HEK293 (cell line): Measurements from ENCODE around the gene NEB.

ENCODE experiments used
- CTCF ChIA-PET: fragments of 350-600 bp; formaldehyde crosslinking; extraction: SDS; loops from one replicate; lab custom pipeline; 2021; ENCODE audit warnings: antibody characterized with exemption; lab: Yijun Ruan, JAX
- POLR2A ChIA-PET: fragments of 300-600 bp; formaldehyde crosslinking; extraction: SDS; loops from one replicate; lab custom pipeline; 2020; ENCODE audit warnings: antibody characterized with exemption, inconsistent platforms; lab: Yijun Ruan, JAX
- H3K27ac ChIP-seq: fragments of 200-500 bp; sonication (Bioruptor generic); 2 replicates; pipeline ENCODE4 v1.5.1; 2014; ENCODE audit warnings: low read depth, low read length, control low read depth, inconsistent platforms; ENCODE audit errors: extremely low read depth
- H3K36me3 ChIP-seq, 2 experiments: fragments of 200-500 bp in 1 of 2; sonication (Bioruptor generic) in 1 of 2; 1 replicate in 1 of 2; 2 replicates in 1 of 2; pipeline ENCODE4 v1.5.1; 2014 to 2017; ENCODE audit warnings: inconsistent platforms in 2 of 2, low read length in 2 of 2; ENCODE audit not compliant: control insufficient read depth in 2 of 2, insufficient read depth in 1 of 2
- H3K4me1 ChIP-seq: fragments of 200-500 bp; sonication (Bioruptor generic); 2 replicates; pipeline ENCODE4 v1.5.1; 2014; ENCODE audit warnings: mild to moderate bottlenecking, low read length, inconsistent platforms; ENCODE audit not compliant: control insufficient read depth, insufficient read depth
- H3K4me3 ChIP-seq: 2 replicates; pipeline ENCODE4 v1.5.1; 2011; ENCODE audit warnings: low read depth, mild to moderate bottlenecking, control low read depth, low read length, moderate library complexity
- H3K9me3 ChIP-seq: fragments of 200-500 bp; sonication (Bioruptor generic); 2 replicates; pipeline ENCODE4 v1.5.1; 2014; ENCODE audit warnings: low read depth, low read length, inconsistent platforms; ENCODE audit not compliant: control insufficient read depth, insufficient read depth
- FEZF1 ChIP-seq: fragments of 450-650 bp; formaldehyde crosslinking; IDR thresholded peaks from 2 replicates; pipeline ENCODE4 v1.5.1; 2016; ENCODE audit warnings: missing biosample characterization, missing genetic modification characterization
- GLIS1 ChIP-seq: fragments of 450-650 bp; formaldehyde crosslinking; IDR thresholded peaks from 2 replicates; pipeline ENCODE4 v1.5.1; 2016; ENCODE audit warnings: missing biosample characterization, missing genetic modification characterization
- HOXD13 ChIP-seq: sonication (generic); formaldehyde crosslinking; IDR thresholded peaks from 2 replicates; pipeline ENCODE4 v1.8.0; 2022; ENCODE audit warnings: missing genetic modification reagents, borderline replicate concordance
- KLF1 ChIP-seq: fragments of 450-650 bp; formaldehyde crosslinking; IDR thresholded peaks from 2 replicates; pipeline ENCODE4 v1.5.1; 2016; ENCODE audit warnings: missing biosample characterization, missing genetic modification characterization
- KLF16 ChIP-seq: fragments of 450-650 bp; formaldehyde crosslinking; IDR thresholded peaks from 2 replicates; pipeline ENCODE4 v1.5.1; 2017; ENCODE audit warnings: missing biosample characterization, missing genetic modification characterization
- MYNN ChIP-seq: fragments of 450-650 bp; formaldehyde crosslinking; IDR thresholded peaks from 2 replicates; pipeline ENCODE4 v1.5.1; 2016; ENCODE audit warnings: missing biosample characterization, missing genetic modification characterization, borderline replicate concordance
- TCF7L2 ChIP-seq: IDR thresholded peaks from 2 replicates; pipeline ENCODE4 v1.6.1; 2011; ENCODE audit warnings: low read depth, mild to moderate bottlenecking, inconsistent platforms, low read length, moderate library complexity, borderline replicate concordance
- ZBTB20 ChIP-seq: fragments of 450-650 bp; formaldehyde crosslinking; IDR thresholded peaks from 2 replicates; pipeline ENCODE4 v1.5.1; 2016; ENCODE audit warnings: missing biosample characterization, missing genetic modification characterization
- ZBTB48 ChIP-seq: fragments of 450-650 bp; formaldehyde crosslinking; IDR thresholded peaks from 2 replicates; pipeline ENCODE4 v1.5.1; 2016; ENCODE audit warnings: missing biosample characterization, missing genetic modification characterization
- ZBTB8A ChIP-seq: fragments of 450-650 bp; formaldehyde crosslinking; IDR thresholded peaks from 2 replicates; pipeline ENCODE4 v1.5.1; 2016; ENCODE audit warnings: missing biosample characterization, missing genetic modification characterization
- ZFP41 ChIP-seq: fragments of 450-650 bp; formaldehyde crosslinking; IDR thresholded peaks from 2 replicates; pipeline ENCODE4 v1.5.1; 2016; ENCODE audit warnings: missing biosample characterization, missing genetic modification characterization, borderline replicate concordance
- ZFP69B ChIP-seq: fragments of 450-650 bp; formaldehyde crosslinking; IDR thresholded peaks from 2 replicates; pipeline ENCODE4 v1.5.1; 2016; ENCODE audit warnings: missing biosample characterization, missing genetic modification characterization
- ZNF157 ChIP-seq: fragments of 450-650 bp; formaldehyde crosslinking; IDR thresholded peaks from 2 replicates; pipeline ENCODE4 v1.5.1; 2016; ENCODE audit warnings: missing biosample characterization, missing genetic modification characterization
- ZNF266 ChIP-seq: fragments of 450-650 bp; formaldehyde crosslinking; IDR thresholded peaks from 2 replicates; pipeline ENCODE4 v1.5.1; 2016; ENCODE audit warnings: missing biosample characterization, missing genetic modification characterization, low read depth
- ZNF341 ChIP-seq: fragments of 450-650 bp; formaldehyde crosslinking; IDR thresholded peaks from 2 replicates; pipeline ENCODE4; 2016; ENCODE audit warnings: low read depth, missing biosample characterization, missing genetic modification characterization
- ZNF558 ChIP-seq: fragments of 450-650 bp; formaldehyde crosslinking; IDR thresholded peaks from 2 replicates; pipeline ENCODE4 v1.5.1; 2016; ENCODE audit warnings: missing biosample characterization, missing genetic modification characterization
- ZSCAN23 ChIP-seq: fragments of 450-650 bp; formaldehyde crosslinking; IDR thresholded peaks from 2 replicates; pipeline ENCODE4 v1.5.1; 2016; ENCODE audit warnings: missing biosample characterization, missing genetic modification characterization
- TF ChIP-seq, protein P1 (sequence below): fragments of 450-650 bp; formaldehyde crosslinking; IDR thresholded peaks from 2 replicates; pipeline ENCODE4 v1.5.1; 2016; ENCODE audit warnings: missing biosample characterization, missing genetic modification characterization
- TF ChIP-seq, protein P2 (sequence below): fragments of 450-650 bp; formaldehyde crosslinking; IDR thresholded peaks from 2 replicates; pipeline ENCODE4 v1.5.1; 2016; ENCODE audit warnings: missing biosample characterization, missing genetic modification characterization
- TF ChIP-seq, protein P3 (sequence below): fragments of 450-650 bp; formaldehyde crosslinking; IDR thresholded peaks from 2 replicates; pipeline ENCODE4 v1.5.1; 2016; ENCODE audit warnings: missing biosample characterization, missing genetic modification characterization
- TF ChIP-seq, protein P4 (sequence below): fragments of 450-650 bp; formaldehyde crosslinking; IDR thresholded peaks from 2 replicates; pipeline ENCODE4 v1.5.1; 2017; ENCODE audit warnings: missing biosample characterization, missing genetic modification characterization
- TF ChIP-seq, protein P5 (sequence below): fragments of 450-650 bp; formaldehyde crosslinking; conservative IDR thresholded peaks from 2 replicates; pipeline ENCODE4 v1.5.1; 2016; ENCODE audit warnings: low read depth, missing biosample characterization, missing genetic modification characterization
- TF ChIP-seq, protein P6 (sequence below): fragments of 450-650 bp; formaldehyde crosslinking; IDR thresholded peaks from 2 replicates; pipeline ENCODE4 v1.5.1; 2016; ENCODE audit warnings: missing biosample characterization, missing genetic modification characterization

Gene NEB

DNA sequence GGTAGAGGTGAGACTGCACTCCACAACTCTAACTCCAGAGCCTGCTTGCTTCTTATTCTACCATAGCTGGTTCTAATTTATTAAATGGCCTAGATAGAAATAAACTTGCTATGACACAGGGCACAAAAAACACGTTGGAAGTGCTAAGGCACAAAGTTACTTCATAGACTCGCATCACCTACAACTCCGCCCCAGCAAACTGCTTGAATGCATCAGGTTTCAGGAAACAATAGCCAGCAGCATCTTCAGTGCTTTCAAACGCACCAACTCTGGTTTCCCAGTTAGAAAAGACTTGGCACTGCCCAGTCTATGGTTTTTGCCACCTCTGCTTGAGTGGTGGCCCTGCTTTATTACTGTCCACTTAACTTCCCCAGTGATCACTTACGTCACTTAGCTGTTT is 182.0 kb downstream of the NEB start (continued):
- TF ChIP-seq, protein P1, sequence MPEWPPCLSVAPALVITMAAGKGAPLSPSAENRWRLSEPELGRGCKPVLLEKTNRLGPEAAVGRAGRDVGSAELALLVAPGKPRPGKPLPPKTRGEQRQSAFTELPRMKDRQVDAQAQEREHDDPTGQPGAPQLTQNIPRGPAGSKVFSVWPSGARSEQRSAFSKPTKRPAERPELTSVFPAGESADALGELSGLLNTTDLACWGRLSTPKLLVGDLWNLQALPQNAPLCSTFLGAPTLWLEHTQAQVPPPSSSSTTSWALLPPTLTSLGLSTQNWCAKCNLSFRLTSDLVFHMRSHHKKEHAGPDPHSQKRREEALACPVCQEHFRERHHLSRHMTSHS (tag by site-specific recombination): no peak
- no peak for TF ChIP-seq ZBTB8A

DNA sequence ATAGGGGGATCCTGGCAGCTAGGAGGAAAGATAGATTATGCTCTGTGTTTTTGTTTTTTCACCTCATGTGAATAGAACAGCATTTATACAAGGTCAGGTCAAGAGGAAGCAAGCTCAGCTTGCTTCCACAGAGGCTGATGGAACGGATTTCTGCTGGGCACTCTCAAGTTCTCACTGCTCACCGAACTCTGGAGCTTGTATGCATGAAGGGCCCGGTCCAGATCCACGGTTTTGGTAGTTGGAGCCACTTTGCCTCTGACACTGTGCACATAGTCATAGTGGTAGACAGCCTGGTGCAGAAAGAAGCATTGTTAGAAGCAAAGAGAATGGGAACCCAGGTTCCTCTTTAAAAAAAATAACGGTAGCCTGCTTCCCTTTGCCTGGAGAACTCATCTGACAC is 182.7 kb downstream of the NEB start:
- CTCF ChIA-PET: no interaction called here
- no peaks in the 10 kb centered on the region for H3K4me1 ChIP-seq
- POLR2A ChIA-PET: no interaction called here
- H3K9me3 ChIP-seq: no peaks in the 10 kb centered on the region
- no peaks in the 10 kb centered on the region for H3K36me3 ChIP-seq
- TF ChIP-seq KLF1: no peak
- TF ChIP-seq ZSCAN23: no peak
- TF ChIP-seq, protein P2, sequence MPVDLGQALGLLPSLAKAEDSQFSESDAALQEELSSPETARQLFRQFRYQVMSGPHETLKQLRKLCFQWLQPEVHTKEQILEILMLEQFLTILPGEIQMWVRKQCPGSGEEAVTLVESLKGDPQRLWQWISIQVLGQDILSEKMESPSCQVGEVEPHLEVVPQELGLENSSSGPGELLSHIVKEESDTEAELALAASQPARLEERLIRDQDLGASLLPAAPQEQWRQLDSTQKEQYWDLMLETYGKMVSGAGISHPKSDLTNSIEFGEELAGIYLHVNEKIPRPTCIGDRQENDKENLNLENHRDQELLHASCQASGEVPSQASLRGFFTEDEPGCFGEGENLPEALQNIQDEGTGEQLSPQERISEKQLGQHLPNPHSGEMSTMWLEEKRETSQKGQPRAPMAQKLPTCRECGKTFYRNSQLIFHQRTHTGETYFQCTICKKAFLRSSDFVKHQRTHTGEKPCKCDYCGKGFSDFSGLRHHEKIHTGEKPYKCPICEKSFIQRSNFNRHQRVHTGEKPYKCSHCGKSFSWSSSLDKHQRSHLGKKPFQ: no peak
- no peak for TF ChIP-seq ZFP41 (tag by site-specific recombination)
- TF ChIP-seq ZBTB48: no peak
- TF ChIP-seq, protein P3, sequence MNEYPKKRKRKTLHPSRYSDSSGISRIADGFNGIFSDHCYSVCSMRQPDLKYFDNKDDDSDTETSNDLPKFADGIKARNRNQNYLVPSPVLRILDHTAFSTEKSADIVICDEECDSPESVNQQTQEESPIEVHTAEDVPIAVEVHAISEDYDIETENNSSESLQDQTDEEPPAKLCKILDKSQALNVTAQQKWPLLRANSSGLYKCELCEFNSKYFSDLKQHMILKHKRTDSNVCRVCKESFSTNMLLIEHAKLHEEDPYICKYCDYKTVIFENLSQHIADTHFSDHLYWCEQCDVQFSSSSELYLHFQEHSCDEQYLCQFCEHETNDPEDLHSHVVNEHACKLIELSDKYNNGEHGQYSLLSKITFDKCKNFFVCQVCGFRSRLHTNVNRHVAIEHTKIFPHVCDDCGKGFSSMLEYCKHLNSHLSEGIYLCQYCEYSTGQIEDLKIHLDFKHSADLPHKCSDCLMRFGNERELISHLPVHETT (tag by site-specific recombination): no peak
- TF ChIP-seq ZNF266: no peak
- no peak for TF ChIP-seq ZFP69B
- TF ChIP-seq, protein P1 (tag by site-specific recombination): no peak
- no peak overlapping the region for H3K27ac ChIP-seq
- H3K4me3 ChIP-seq: no peak overlapping the region

DNA sequence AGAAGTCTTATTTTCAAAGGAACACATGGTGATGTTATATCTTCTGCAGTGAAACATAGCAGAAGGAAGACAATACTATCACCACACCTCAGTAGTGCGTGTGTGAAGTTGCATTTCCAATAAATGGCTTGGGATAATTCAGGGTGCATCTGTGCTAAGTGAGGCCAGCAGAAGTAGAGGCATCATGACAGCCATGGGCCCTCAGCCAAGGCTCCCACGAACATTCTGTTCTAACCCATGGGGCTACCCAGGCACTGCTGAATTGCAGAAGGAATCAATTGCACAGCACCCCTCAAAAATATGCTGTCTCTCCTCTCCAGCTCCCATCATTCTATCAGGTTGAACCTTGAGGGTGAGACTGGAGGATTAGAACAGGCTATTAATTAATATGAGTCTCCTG is 185.1 kb downstream of the NEB start:
- Histone ChIP-seq H3K4me1 (no peaks in the 10 kb centered on the region), H3K27ac (no peak overlapping the region), H3K9me3 (no peaks in the 10 kb centered on the region), H3K36me3 (no peaks in the 10 kb centered on the region), H3K4me3 (no peak overlapping the region)
- ChIA-PET CTCF (no interaction called here), POLR2A (no interaction called here)
- TF ChIP-seq, protein P4, sequence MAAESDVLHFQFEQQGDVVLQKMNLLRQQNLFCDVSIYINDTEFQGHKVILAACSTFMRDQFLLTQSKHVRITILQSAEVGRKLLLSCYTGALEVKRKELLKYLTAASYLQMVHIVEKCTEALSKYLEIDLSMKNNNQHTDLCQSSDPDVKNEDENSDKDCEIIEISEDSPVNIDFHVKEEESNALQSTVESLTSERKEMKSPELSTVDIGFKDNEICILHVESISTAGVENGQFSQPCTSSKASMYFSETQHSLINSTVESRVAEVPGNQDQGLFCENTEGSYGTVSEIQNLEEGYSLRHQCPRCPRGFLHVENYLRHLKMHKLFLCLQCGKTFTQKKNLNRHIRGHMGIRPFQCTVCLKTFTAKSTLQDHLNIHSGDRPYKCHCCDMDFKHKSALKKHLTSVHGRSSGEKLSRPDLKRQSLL (tag by site-specific recombination): no peak
- TF ChIP-seq ZNF157 (tag by site-specific recombination): no peak
- no peak for TF ChIP-seq GLIS1
- TF ChIP-seq FEZF1 (tag by site-specific recombination): no peak
- TF ChIP-seq, protein P5, sequence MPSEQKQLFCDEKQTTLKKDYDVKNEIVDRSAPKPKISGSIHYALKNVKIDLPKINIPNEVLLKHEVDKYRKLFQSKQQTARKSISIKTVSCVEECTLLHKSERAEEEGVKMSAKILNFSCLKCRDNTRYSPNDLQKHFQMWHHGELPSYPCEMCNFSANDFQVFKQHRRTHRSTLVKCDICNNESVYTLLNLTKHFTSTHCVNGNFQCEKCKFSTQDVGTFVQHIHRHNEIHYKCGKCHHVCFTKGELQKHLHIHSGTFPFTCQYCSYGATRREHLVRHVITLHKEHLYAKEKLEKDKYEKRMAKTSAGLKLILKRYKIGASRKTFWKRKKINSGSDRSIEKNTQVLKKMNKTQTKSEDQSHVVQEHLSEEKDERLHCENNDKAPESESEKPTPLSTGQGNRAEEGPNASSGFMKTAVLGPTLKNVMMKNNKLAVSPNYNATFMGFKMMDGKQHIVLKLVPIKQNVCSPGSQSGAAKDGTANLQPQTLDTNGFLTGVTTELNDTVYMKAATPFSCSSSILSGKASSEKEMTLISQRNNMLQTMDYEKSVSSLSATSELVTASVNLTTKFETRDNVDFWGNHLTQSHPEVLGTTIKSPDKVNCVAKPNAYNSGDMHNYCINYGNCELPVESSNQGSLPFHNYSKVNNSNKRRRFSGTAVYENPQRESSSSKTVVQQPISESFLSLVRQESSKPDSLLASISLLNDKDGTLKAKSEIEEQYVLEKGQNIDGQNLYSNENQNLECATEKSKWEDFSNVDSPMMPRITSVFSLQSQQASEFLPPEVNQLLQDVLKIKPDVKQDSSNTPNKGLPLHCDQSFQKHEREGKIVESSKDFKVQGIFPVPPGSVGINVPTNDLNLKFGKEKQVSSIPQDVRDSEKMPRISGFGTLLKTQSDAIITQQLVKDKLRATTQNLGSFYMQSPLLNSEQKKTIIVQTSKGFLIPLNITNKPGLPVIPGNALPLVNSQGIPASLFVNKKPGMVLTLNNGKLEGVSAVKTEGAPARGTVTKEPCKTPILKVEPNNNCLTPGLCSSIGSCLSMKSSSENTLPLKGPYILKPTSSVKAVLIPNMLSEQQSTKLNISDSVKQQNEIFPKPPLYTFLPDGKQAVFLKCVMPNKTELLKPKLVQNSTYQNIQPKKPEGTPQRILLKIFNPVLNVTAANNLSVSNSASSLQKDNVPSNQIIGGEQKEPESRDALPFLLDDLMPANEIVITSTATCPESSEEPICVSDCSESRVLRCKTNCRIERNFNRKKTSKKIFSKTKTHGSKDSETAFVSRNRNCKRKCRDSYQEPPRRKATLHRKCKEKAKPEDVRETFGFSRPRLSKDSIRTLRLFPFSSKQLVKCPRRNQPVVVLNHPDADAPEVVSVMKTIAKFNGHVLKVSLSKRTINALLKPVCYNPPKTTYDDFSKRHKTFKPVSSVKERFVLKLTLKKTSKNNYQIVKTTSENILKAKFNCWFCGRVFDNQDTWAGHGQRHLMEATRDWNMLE: no peak
- TF ChIP-seq KLF1: no peak
- TF ChIP-seq MYNN (tag by site-specific recombination): no peak
- no peak for TF ChIP-seq KLF16
- no peak for TF ChIP-seq ZNF558
- TF ChIP-seq, protein P6, sequence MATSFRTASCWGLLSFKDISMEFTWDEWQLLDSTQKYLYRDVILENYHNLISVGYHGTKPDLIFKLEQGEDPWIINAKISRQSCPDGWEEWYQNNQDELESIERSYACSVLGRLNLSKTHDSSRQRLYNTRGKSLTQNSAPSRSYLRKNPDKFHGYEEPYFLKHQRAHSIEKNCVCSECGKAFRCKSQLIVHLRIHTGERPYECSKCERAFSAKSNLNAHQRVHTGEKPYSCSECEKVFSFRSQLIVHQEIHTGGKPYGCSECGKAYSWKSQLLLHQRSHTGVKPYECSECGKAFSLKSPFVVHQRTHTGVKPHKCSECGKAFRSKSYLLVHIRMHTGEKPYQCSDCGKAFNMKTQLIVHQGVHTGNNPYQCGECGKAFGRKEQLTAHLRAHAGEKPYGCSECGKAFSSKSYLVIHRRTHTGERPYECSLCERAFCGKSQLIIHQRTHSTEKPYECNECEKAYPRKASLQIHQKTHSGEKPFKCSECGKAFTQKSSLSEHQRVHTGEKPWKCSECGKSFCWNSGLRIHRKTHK: no peak
- no peak for TF ChIP-seq ZNF341 (tag by site-specific recombination)
- TF ChIP-seq TCF7L2: no peak
- no peak for TF ChIP-seq ZBTB20
- TF ChIP-seq HOXD13 (CRISPR knock-in tag): no peak
